Left ventricle myocardium inferior (tissue), 1 donor: ENCODE results near the gene ZNF71. TPM values are rescaled to one million over a fixed set of nuclear protein-coding genes. Genes with fewer than 3 reads are reported as not detected.

Experiments
- DNase-seq: peaks from one replicate; pipeline ENCODE4 v3.0.0-alpha.2; 2020
- H3K27ac ChIP-seq: fragments of 200-600 bp; replicated peaks from 2 replicates; pipeline ENCODE4 v1.8.0; 2021
- H3K27me3 ChIP-seq: fragments of 200-600 bp; 2 replicates; pipeline ENCODE4 v1.8.0; 2021; ENCODE audit warnings: low read depth
- H3K36me3 ChIP-seq: fragments of 200-600 bp; 2 replicates; pipeline ENCODE4 v1.8.0; 2021
- H3K4me1 ChIP-seq: fragments of 200-600 bp; 2 replicates; pipeline ENCODE4 v1.8.0; 2021
- H3K4me3 ChIP-seq: fragments of 200-600 bp; 2 replicates; pipeline ENCODE4 v1.8.0; 2021; ENCODE audit warnings: mild to moderate bottlenecking, moderate library complexity
- H3K9me3 ChIP-seq: fragments of 200-600 bp; replicated peaks from 2 replicates; pipeline ENCODE4 v1.8.0; 2021
- CTCF ChIP-seq: fragments of 200-600 bp; IDR thresholded peaks from 2 replicates; pipeline ENCODE4 v1.8.0; 2021; ENCODE audit warnings: antibody characterized with exemption, mild to moderate bottlenecking, borderline replicate concordance
- intact Hi-C: fragments of 100-400 bp; cut with micrococcal nuclease; formaldehyde crosslinking; loops from one replicate; pipeline ENCODE4 v1.11.0; 2022
- total RNA-seq: library from RNA; stranded (reverse); fragmentation: NEBNext Ultra II Directional; extraction: Animal tissue kit (Norgen Biotek cat#: 25700); gene quantifications from one replicate; pipeline ENCODE4 v1.2.1, GENCODE V29; 2021
- donor health status: DM: no; HTN: yes; CAD: no; lungs with severe emphysema.

ZNF71 gene
- total RNA-seq, 1 donor from 2014 or later = 5.8 TPM

GRCh38 chr19:56661248-56661647 lies 66.1 kb downstream of the ZNF71 start:
- H3K9me3 ChIP-seq = peaks cover 8% of the 10 kb centered on the region
- H3K27ac ChIP-seq = no peak overlapping the region
- DNase-seq = no peak
- H3K36me3 ChIP-seq = peaks cover 33% of the 10 kb centered on the region
- no peak overlapping the region for H3K4me3 ChIP-seq
- H3K4me1 ChIP-seq = peaks cover 8% of the 10 kb centered on the region
- intact Hi-C loops = no loop called here
- TF ChIP-seq CTCF = no peak
- no peaks in the 10 kb centered on the region for H3K27me3 ChIP-seq

GRCh38 chr19:56663931-56664500 lies 68.9 kb downstream of the ZNF71 start:
- no peak overlapping the region for H3K27ac ChIP-seq
- DNase-seq = no peak

GRCh38 chr19:56664511-56664910 lies 69.4 kb downstream of the ZNF71 start:
- DNase-seq = no peak
- peaks cover 8% of the 10 kb centered on the region for H3K9me3 ChIP-seq
- no peak overlapping the region for H3K4me3 ChIP-seq
- TF ChIP-seq CTCF = no peak
- peaks cover 35% of the 10 kb centered on the region for H3K36me3 ChIP-seq
- H3K27me3 ChIP-seq = no peaks in the 10 kb centered on the region
- no peak overlapping the region for H3K27ac ChIP-seq
- intact Hi-C loops = no loop called here
- peaks cover 8% of the 10 kb centered on the region for H3K4me1 ChIP-seq

More at GRCh38 chr19:56663931-56664500, 68.9 kb downstream of the ZNF71 start:
- Histone ChIP-seq H3K4me3 (no peak overlapping the region), H3K9me3 (peaks cover 8% of the 10 kb centered on the region), H3K36me3 (peaks cover 35% of the 10 kb centered on the region), H3K4me1 (peaks cover 8% of the 10 kb centered on the region), H3K27me3 (no peaks in the 10 kb centered on the region)
- TF ChIP-seq CTCF = no peak
- intact Hi-C loops = no loop called here

- no peak overlapping the region for H3K4me3 ChIP-seq
- H3K4me1 ChIP-seq = peaks cover 22% of the 10 kb centered on the region
- no peaks in the 10 kb centered on the region for H3K27me3 ChIP-seq
- no peak for DNase-seq
- peaks cover 29% of the 10 kb centered on the region for H3K36me3 ChIP-seq
- intact Hi-C loops = no loop called here
- H3K27ac ChIP-seq = no peak overlapping the region
- TF ChIP-seq CTCF = no peak
- H3K9me3 ChIP-seq = peaks cover 8% of the 10 kb centered on the region
Measured at GRCh38 chr19:56667311-56667870, 72.3 kb downstream of the ZNF71 start.

GRCh38 chr19:56668676-56669075 lies 73.6 kb downstream of the ZNF71 start:
- intact Hi-C loops = no loop called here
- Histone ChIP-seq H3K4me1 (peaks cover 25% of the 10 kb centered on the region), H3K27ac (no peak overlapping the region), H3K9me3 (peaks cover 8% of the 10 kb centered on the region), H3K27me3 (no peaks in the 10 kb centered on the region), H3K36me3 (peaks cover 16% of the 10 kb centered on the region), H3K4me3 (no peak overlapping the region)
- TF ChIP-seq CTCF = no peak
- DNase-seq = no peak
